Activated CD8-positive, alpha-beta memory T cell treated with anti-CD3 and anti-CD28 coated beads for 48 hours (primary cell): ENCODE data around the gene ARL5C.

Source experiments
- DNase-seq, 3 experiments: peaks; one replicate each; pipeline ENCODE4 v3.0.0-alpha.2; 2020; ENCODE audit warnings: low read depth in 2 of 3, low spot score in 2 of 3

The ARL5C gene

DNA sequence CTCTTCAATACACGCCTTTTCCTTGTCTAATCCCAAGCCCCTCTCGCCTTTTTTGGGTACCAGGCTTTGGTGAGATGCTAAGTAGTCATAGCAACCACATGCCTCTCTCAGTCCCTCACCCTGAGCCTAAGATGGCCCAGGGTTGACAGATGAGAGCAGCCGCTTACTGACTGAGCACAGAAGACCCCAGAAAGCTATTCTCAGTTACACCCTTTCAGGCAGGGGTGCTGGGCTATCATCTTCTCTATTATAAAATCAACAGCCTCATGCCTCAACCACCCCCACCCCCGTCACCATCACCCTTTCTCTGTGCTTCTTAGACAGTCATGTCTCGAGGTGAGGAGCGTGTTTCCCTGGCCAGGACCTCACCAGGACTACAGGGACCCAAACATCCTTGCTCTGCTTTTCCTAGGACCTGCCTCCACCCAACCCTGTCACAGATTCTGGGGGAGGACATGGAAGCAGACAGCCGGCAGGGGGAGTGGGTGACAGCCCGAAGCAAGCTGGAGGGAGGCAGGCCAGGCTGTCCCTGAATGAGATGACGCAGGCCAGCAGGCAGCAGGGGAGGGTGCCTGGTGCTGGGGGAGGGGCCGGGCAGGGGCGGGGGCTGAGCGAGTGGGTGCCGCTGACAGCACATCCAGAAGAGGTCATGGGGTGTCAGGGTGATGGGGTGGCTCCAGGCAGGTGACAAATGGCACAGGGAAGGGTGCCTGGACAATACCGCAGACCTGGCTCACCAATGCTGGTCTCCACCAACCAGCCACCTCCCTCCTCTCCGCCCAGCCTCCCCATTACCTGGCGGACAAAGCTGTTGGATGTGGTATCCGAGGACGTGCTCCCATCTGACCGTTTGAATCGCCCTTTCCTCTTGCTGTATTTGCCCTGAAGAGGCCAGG, 28.4 kb upstream of the ARL5C start:
- no peak for DNase-seq

- no peak for DNase-seq
Measured at GRCh38 chr17:39193346-39193745, 27.4 kb upstream of the ARL5C start.

- DNase-seq = no peak
Measured at GRCh38 chr17:39192901-39193300, 26.9 kb upstream of the ARL5C start.

DNA sequence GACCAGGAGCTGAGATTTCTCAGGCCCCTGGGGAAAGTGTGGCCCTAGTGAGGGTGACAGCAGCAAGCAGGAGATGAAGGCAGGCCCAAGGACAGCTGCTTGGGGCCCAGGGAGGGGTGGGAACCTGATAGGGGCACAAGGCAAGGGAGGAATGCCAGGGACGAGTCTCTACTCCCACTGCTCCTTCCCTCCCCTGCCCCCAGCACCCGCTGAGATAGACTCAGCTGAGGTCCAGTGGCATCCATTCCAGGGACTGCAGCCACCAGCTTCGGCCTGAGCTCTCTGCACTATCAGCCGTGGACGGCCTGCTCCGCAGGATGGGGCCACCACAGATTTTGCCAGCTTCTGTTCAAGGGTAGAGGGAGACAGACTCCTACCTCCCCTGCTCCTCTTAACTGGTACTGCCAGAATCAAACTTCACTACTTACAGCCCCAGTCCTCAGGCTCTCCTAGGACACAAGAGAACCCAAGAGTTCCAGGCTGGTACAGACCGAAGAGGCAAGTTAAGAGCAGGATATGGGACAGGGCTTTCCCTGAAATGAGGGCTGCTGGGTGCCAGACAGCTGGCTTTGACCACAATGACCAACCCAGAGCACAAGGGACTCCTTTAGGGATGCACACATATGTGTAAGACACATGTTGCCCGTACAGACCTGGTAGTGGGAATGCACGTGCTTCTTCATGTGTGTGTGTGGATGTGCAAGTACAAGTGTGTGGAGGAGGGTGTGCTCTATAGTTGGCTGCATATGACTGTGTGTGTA, 26.0 kb upstream of the ARL5C start:
- no peak for DNase-seq

DNA sequence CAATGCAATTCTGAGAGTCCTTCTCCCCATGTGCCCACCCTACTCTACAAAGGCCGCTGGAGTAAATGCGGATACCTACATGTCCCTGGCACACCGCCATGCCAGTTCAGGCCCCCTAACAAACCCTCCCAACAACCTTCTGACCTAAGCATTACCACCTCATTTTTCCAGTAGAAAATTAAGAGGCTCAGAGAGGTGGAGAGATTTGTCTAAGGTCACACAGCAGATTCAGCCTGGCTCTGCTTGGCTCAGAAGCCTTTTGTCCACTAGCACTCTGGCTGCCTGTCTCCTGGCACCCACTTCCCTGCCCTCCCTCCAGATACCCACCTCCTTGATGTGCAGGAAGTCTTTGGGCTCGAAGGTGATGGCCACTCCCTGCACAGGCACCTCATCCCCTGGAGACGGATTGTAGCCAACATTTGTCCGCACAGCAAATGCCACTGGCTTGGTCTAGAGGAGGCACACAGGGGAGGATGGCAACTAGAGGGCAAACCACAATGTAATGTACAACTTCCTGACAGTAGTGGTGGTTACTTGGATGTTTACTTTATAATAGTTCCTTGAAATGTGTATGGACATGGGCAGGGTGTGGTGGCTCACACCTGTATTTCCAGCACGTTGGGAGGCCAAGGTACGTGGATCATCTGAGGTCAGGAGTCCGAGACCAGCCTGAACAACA, 21.3 kb upstream of the ARL5C start:
- DNase-seq = no peak

- DNase-seq = no peak
Measured at GRCh38 chr17:39186481-39187002, 20.6 kb upstream of the ARL5C start.

DNA sequence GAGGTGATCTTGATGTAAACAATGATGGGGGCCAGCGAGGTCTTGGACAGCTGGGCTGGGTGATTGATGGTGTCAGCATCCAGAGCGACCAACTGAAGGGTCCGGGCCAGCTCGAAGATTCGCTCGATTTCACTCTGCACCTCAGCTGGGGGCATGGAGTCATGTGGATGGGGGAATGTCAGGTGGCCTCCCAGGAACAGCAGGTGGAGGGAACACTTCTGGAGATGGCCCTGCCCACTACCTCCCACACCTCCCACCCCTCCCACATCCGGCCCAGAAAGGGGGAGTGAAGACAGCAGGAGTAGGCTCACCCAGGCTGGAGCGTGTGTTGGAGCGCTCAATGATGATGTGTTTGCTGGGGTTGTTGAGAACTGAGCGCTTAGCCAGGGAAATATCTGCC, 17.8 kb upstream of the ARL5C start:
- no peak for DNase-seq

DNA sequence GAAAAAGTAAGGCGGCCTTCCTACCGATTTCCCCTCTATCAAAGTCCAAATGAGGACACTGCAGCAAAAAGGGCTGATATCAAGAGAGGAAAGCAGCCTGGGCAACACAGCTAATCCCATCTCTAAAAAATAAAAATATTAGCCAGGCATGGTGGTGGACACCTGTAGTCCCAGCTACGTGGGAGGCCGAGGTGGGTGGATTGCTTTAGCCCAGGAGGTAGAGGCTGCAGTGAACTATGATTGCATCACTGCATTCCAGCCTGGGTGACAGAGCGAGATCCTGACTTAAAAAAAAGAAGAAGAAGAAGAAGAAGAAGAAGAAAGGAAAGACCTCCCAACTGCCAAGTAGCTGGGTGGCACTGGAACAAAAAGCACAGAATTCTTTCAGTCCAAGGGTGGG, 17.1 kb upstream of the ARL5C start:
- no peak for DNase-seq

GRCh38 chr17:39181303-39181702, 15.3 kb upstream of the ARL5C start:
- DNase-seq = no peak

- DNase-seq = no peak
Measured at GRCh38 chr17:39178536-39178935, 12.6 kb upstream of the ARL5C start.

DNA sequence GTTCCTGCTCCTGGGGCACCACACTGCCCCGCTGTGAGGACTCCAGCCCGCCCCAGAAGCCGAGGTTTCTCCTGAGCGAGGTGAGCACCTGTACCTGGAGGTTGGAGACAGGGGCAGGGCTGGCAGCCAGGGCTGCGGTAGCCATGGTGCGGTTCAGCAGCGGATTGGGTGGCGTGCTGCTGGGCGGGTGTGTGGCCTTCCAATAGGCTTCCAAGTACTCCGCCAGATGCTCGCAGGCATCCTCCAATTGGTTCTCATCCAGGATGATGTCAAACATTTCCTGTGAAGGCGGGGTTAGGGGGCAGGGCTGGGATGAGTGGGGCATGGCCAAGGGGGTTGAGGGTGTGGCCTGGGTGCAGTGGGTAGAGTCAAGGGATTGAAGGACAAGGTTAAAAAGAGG, 11.3 kb upstream of the ARL5C start:
- DNase-seq = no peak

- no peak for DNase-seq
Measured at GRCh38 chr17:39175695-39176093, 9.7 kb upstream of the ARL5C start.

DNA sequence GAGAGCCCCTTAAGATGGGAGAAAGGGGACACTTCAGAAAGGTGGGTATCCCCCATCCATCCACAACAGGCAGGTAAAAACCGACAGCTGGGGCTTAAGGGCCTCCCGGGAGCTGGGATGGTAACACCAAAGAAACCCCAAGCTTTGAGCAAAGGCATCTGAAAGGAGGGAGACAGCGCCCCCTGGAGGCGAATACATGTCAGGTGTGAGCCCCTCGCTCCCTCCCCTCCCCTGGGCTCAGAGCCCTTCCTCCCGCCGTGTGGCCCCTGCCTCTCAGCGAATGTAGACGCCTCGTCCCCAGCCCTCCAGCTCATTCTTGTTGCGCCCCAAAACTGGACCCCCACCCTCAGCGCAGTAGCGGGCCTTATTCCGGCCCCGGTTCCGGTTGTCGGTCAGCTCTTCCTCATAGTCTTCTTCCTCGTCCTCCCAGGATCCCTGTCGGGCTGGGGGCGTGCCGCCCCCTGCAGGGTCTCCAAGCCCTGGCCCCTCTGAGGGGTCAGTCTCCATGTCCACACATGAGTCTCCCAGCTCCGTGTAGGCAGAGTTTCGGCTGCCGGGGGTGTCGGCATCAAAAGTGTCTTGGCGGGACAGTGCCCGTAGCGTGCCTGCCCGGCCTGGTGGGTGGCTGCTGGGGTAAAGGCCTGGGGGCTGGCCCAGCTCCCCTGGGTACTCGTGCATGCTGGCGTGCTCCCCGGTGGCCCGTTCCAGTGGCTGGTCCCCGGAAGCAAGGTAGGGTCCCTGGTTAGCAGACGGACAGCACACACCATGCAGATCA, 9.1 kb upstream of the ARL5C start:
- DNase-seq = peak in 1 of 3 experiments; percentile 74

GRCh38 chr17:39173526-39174274, 7.7 kb upstream of the ARL5C start:
- no peak for DNase-seq

GRCh38 chr17:39173080-39173479, 7.1 kb upstream of the ARL5C start:
- no peak for DNase-seq

- no peak for DNase-seq
Measured at GRCh38 chr17:39171933-39172332, 6.0 kb upstream of the ARL5C start.

DNA sequence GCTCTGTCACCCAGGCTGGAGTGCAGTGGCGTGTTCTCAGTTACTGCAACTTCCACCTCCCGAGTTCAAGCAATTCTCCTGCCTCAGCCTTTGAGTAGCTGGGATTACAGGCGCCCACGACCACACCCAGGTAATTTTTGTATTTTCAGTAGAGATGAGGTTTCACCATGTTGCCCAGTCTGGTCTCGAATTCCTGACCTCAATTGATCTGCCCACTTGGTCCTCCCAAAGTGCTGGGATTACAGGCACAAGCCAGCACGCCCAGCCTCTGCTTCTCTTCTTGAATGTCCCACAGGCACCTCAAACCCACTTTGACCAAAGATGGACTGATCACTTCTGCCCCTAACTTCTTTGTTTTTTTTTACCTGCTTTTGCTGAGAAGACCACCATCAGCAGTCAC, 4.6 kb upstream of the ARL5C start:
- no peak for DNase-seq

GRCh38 chr17:39170109-39170508, 4.1 kb upstream of the ARL5C start:
- DNase-seq = no peak

DNA sequence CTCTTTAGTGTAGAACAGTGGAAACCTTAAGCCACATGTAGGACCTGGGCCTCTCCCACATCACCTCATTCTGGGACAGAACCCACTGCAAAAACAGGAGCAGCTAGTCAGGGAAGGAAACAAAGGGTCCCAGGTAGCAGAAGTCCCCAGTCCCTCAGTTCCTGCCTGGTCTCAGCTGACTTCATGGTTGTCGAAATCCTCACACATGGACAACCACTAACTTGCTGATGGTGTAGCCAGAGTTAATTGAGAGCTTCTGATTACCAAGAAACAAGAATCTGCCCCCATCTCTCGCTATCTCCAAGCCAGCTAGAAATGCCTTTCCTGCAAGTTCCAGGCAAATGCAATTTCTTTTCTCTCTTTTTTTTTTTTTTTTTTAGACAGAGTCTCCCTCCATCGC, 3.6 kb upstream of the ARL5C start:
- no peak for DNase-seq

GRCh38 chr17:39169101-39169500, 3.1 kb upstream of the ARL5C start:
- no peak for DNase-seq
